CD4-positive, alpha-beta T cell (primary cell): ENCODE data around the gene SLC35D2. TPM values are rescaled to one million over a fixed set of nuclear protein-coding genes. Genes with fewer than 3 reads are reported as not detected.

Experiments
- ATAC-seq: fragments of 200-7000 bp; cut with Tn5 transposase; one replicate; pipeline ENCODE4 v1.10.0; 2022; ENCODE audit warnings: mild to moderate bottlenecking; ENCODE audit not compliant: poor library complexity
- CTCF ChIA-PET: fragments of 350-600 bp; sonication (Branson Sonifier 250); formaldehyde crosslinking; loops from one replicate; lab custom pipeline; 2021; ENCODE audit warnings: antibody characterized with exemption, inconsistent platforms; lab: Charles Lee
- POLR2A ChIA-PET: fragments of 350-600 bp; sonication (Branson Sonifier 250); formaldehyde crosslinking; loops from one replicate; lab custom pipeline; 2021; ENCODE audit warnings: antibody characterized with exemption, inconsistent platforms; lab: Charles Lee
- DNase-seq, 14 experiments: peaks; one replicate each; pipeline ENCODE4 v3.0.0-alpha.2; 2013 to 2020; ENCODE audit warnings: mixed read lengths in 2 of 14
- H3K27ac ChIP-seq, 2 donors: one replicate each; pipeline versions ENCODE4 v1.5.1 to v1.7.0; 2013; ENCODE audit warnings: low read length in 2 of 2, low read depth in 1 of 2, mild to moderate bottlenecking in 1 of 2
- H3K27me3 ChIP-seq, 2 experiments: 1 replicate in 1 of 2; 2 replicates in 1 of 2; pipeline versions ENCODE4 v1.6.1 to v1.7.0; 2013; ENCODE audit warnings: low read length in 2 of 2, control low read depth in 1 of 2, mild to moderate bottlenecking in 1 of 2, moderate library complexity in 1 of 2; ENCODE audit not compliant: insufficient read depth in 2 of 2, control insufficient read depth in 1 of 2
- H3K36me3 ChIP-seq: one replicate; pipeline ENCODE4 v1.6.1; 2013; ENCODE audit warnings: low read length, control low read depth; ENCODE audit not compliant: insufficient read depth
- H3K4me1 ChIP-seq: one replicate; pipeline ENCODE4 v1.6.1; 2013; ENCODE audit warnings: low read length, control low read depth; ENCODE audit not compliant: insufficient read depth
- H3K4me3 ChIP-seq: one replicate; pipeline ENCODE4 v1.5.1; 2013; ENCODE audit warnings: mild to moderate bottlenecking, low read length, moderate library complexity
- H3K9me3 ChIP-seq, 2 experiments: 1 replicate in 1 of 2; 2 replicates in 1 of 2; pipeline versions ENCODE4 v1.6.1 to v1.7.0; 2013; ENCODE audit warnings: low read length in 2 of 2, mild to moderate bottlenecking in 2 of 2, control low read depth in 1 of 2, moderate library complexity in 1 of 2; ENCODE audit not compliant: control insufficient read depth in 1 of 2, insufficient read depth in 1 of 2
- H3K27ac Mint-ChIP-seq: one replicate; pipeline ENCODE4 v1.8.0; 2020; ENCODE audit warnings: mixed read lengths
- H3K27me3 Mint-ChIP-seq: one replicate; pipeline ENCODE4 v1.8.0; 2021; ENCODE audit warnings: mixed read lengths
- H3K36me3 Mint-ChIP-seq: one replicate; pipeline ENCODE4 v1.8.0; 2021; ENCODE audit warnings: low read depth, mixed read lengths
- H3K4me1 Mint-ChIP-seq: one replicate; pipeline ENCODE4 v1.8.0; 2021; ENCODE audit warnings: low read depth, mixed read lengths
- H3K4me3 Mint-ChIP-seq: one replicate; pipeline ENCODE4 v1.8.0; 2020; ENCODE audit warnings: mild to moderate bottlenecking, mixed read lengths
- H3K9me3 Mint-ChIP-seq: one replicate; pipeline ENCODE4 v1.8.0; 2020; ENCODE audit warnings: mixed read lengths
- CTCF ChIP-seq: fragments of 200-600 bp; IDR thresholded peaks from one replicate; pipeline ENCODE4 v1.8.0; 2022; ENCODE audit warnings: antibody characterized with exemption, mild to moderate bottlenecking
- intact Hi-C, 2 experiments: fragments of 100-400 bp; cut with DNase I in 1 of 2; cut with micrococcal nuclease in 1 of 2; formaldehyde crosslinking; loops; one replicate each; pipeline versions ENCODE4 v1.15.1 to v1.9.0; 2023 to 2025; cut with DNase I, micrococcal nuclease
- total RNA-seq, 174 experiments: library from RNA in 2 of 174; stranded (reverse) in 2 of 174; gene quantifications; one replicate each; pipeline ENCODE4 v1.2.3 and lab custom pipeline; 2021 to 2026

Gene SLC35D2
- total RNA-seq, 2 experiments from 2014 or later, result 13.2 to 14.7 TPM

- H3K4me1 ChIP-seq, result no peaks in the 10 kb centered on the region
Measured at GRCh38 chr9:96302021-96302420, 81.5 kb downstream of the SLC35D2 start, which contains the start of gene HSD17B3. Gene HSD17B3, minus strand, starts transcription at chr9:96302176. Its CDS starts 72 bp downstream, at chr9:96302104.

GRCh38 chr9:96299823-96300222, 83.7 kb downstream of the SLC35D2 start:
- no peaks in the 10 kb centered on the region for H3K27me3 Mint-ChIP-seq
- Histone ChIP-seq H3K27ac (no peak overlapping the region), H3K4me1 (no peaks in the 10 kb centered on the region), H3K36me3 (no peaks in the 10 kb centered on the region), H3K4me3 (no peak overlapping the region), H3K9me3 (peaks cover 0 to 5% of the 10 kb centered on the region in 2 experiments), H3K27me3 (peaks cover 0 to 3% of the 10 kb centered on the region in 2 experiments)
- no peak overlapping the region for H3K27ac Mint-ChIP-seq
- no peaks in the 10 kb centered on the region for H3K36me3 Mint-ChIP-seq
- TF ChIP-seq CTCF, result no peak
- DNase-seq (no peak), ATAC-seq (no peak)
- CTCF ChIA-PET, result no interaction called here
- no peaks in the 10 kb centered on the region for H3K4me1 Mint-ChIP-seq
- intact Hi-C loops, result no loop called here
- peaks cover 3% of the 10 kb centered on the region for H3K9me3 Mint-ChIP-seq
- POLR2A ChIA-PET, result no interaction called here
- no peak overlapping the region for H3K4me3 Mint-ChIP-seq

More at GRCh38 chr9:96302021-96302420, 81.5 kb downstream of the SLC35D2 start, which contains the start of gene HSD17B3:
- ATAC-seq (no peak), DNase-seq (no peak)
- Mint-ChIP-seq H3K27ac (no peak within 1 kb of the TSS), H3K4me1 (no peaks in the 10 kb centered on the region), H3K9me3 (no peaks in the 10 kb centered on the region), H3K4me3 (no peak within 1 kb of the TSS), H3K36me3 (no peaks in the 10 kb centered on the region), H3K27me3 (no peaks in the 10 kb centered on the region)
- CTCF ChIA-PET, result no interaction called here
- Histone ChIP-seq H3K36me3 (no peaks in the 10 kb centered on the region), H3K9me3 (no peaks in the 10 kb centered on the region), H3K4me3 (no peak within 1 kb of the TSS), H3K27ac (no peak within 1 kb of the TSS), H3K27me3 (peaks cover 0 to 3% of the 10 kb centered on the region in 2 experiments)
- intact Hi-C loops, result no loop called here
- POLR2A ChIA-PET, result no interaction called here
- TF ChIP-seq CTCF, result no peak

GRCh38 chr9:96294159-96294545, 89.4 kb downstream of the SLC35D2 start:
- no peak for TF ChIP-seq CTCF
- Mint-ChIP-seq H3K36me3 (no peaks in the 10 kb centered on the region), H3K9me3 (peaks cover 3% of the 10 kb centered on the region), H3K27me3 (no peaks in the 10 kb centered on the region), H3K27ac (no peak overlapping the region), H3K4me3 (no peak overlapping the region), H3K4me1 (no peaks in the 10 kb centered on the region)
- ATAC-seq, result no peak
- Histone ChIP-seq H3K27ac (no peak overlapping the region), H3K4me3 (no peak overlapping the region), H3K27me3 (peaks cover 0 to 3% of the 10 kb centered on the region in 2 experiments), H3K9me3 (peaks cover 0 to 5% of the 10 kb centered on the region in 2 experiments), H3K4me1 (no peaks in the 10 kb centered on the region), H3K36me3 (no peaks in the 10 kb centered on the region)
- POLR2A ChIA-PET, result no interaction called here
- intact Hi-C loops, result no loop called here
- CTCF ChIA-PET, result no interaction called here
- no peak for DNase-seq
